Activated naive CD4-positive, alpha-beta T cell treated with anti-CD3 and anti-CD28 coated beads for 36 hours (primary cell): ENCODE measurements around the gene UBQLNL. TPM values are rescaled to one million over a fixed set of nuclear protein-coding genes. Genes with fewer than 3 reads are reported as not detected.

Experiments used
- total RNA-seq, 2 experiments: library from RNA; stranded (reverse); gene quantifications; one replicate each; pipeline ENCODE4 v1.2.3, GENCODE V29; 2021

Gene UBQLNL
- total RNA-seq, 2 experiments from 2014 or later: 0.15 to 0.26 TPM

Other genes with a start within 250 kb of the UBQLNL start
- gene HBE1, start 246.8 kb downstream of the UBQLNL start, total RNA-seq: not detected
- gene OR51B4, start 214.8 kb downstream of the UBQLNL start, total RNA-seq: not detected
- not detected for gene OR51B2, start 192.4 kb downstream of the UBQLNL start, total RNA-seq
- gene OR51B5, start 173.2 kb downstream of the UBQLNL start, total RNA-seq: not detected
- not detected for gene OR51B6, start 165.2 kb downstream of the UBQLNL start, total RNA-seq
- gene OR51M1, start 132.9 kb downstream of the UBQLNL start, total RNA-seq: not detected
- not detected for gene OR51Q1, start 94.6 kb downstream of the UBQLNL start, total RNA-seq
- not detected for gene OR51I1, start 75.2 kb downstream of the UBQLNL start, total RNA-seq
- not detected for gene OR51I2, start 67.4 kb downstream of the UBQLNL start, total RNA-seq
- gene OR52D1, start 28.0 kb downstream of the UBQLNL start, total RNA-seq: not detected
- not detected for gene UBQLN3, start 6.7 kb downstream of the UBQLNL start, total RNA-seq
- not detected for gene OR52H1, start 31.8 kb upstream of the UBQLNL start, total RNA-seq
- gene OR52B6, start 64.2 kb upstream of the UBQLNL start, total RNA-seq: not detected
- 1 to 10 TPM; 2.1 to 2.6 TPM for gene TRIM6, start 79.9 kb upstream of the UBQLNL start, total RNA-seq
- 10 to 100 TPM; 12.8 to 12.9 TPM for gene TRIM34, start 108.3 kb upstream of the UBQLNL start, total RNA-seq
- gene TRIM5, start 168.4 kb upstream of the UBQLNL start, total RNA-seq: 10 to 100 TPM; 37.2 to 38.0 TPM
- gene TRIM22, start 173.1 kb upstream of the UBQLNL start, total RNA-seq: 100 to 1,000 TPM; 280 to 292 TPM
- under 1 TPM in 1 of 2 experiments, not detected in 1; 0.20 TPM for gene OR56B1, start 219.7 kb upstream of the UBQLNL start, total RNA-seq
- under 1 TPM; 0.74 to 0.99 TPM for gene OR52N4, start 237.5 kb upstream of the UBQLNL start, total RNA-seq